K562 (cell line): Measurements from ENCODE around the gene ARHGEF3. TPM values are rescaled to one million over a fixed set of nuclear protein-coding genes. Genes with fewer than 3 reads are reported as not detected.

Experiments used
- CAMTA2 ChIP-seq: fragments of 250-450 bp; sonication (Bioruptor Pico); conservative IDR thresholded peaks from 2 replicates; pipeline ENCODE4 v1.5.1; 2022
- ILK ChIP-seq: fragments of 450-650 bp; IDR thresholded peaks from 2 replicates; pipeline ENCODE4 v1.6.1; 2016; ENCODE audit warnings: missing genetic modification characterization, low read depth, mild to moderate bottlenecking, missing compliant biosample characterization, moderate library complexity, borderline replicate concordance
- KLF10 ChIP-seq: fragments of 250-450 bp; sonication (Bioruptor Pico); IDR thresholded peaks from 2 replicates; pipeline ENCODE4 v1.6.1; 2021; ENCODE audit warnings: matching md5 sums
- MECOM ChIP-seq: fragments of 250-450 bp; sonication (Bioruptor Pico); IDR thresholded peaks from 2 replicates; pipeline ENCODE4 v1.8.0; 2022; ENCODE audit warnings: inconsistent platforms
- NFE2 ChIP-seq: IDR thresholded peaks from 2 replicates; pipeline ENCODE4 v1.6.1; 2014; ENCODE audit warnings: antibody characterized with exemption, low read depth
- NR2F6 ChIP-seq: fragments of 450-650 bp; formaldehyde crosslinking; IDR thresholded peaks from 2 replicates; pipeline ENCODE4 v1.4.0; 2020; ENCODE audit warnings: mild to moderate bottlenecking
- NR4A1 ChIP-seq, 2 experiments: fragments of 250-450 bp in 1 of 2; fragments of 450-650 bp in 1 of 2; sonication (Bioruptor Pico) in 1 of 2; IDR thresholded peaks; 2 replicates each; pipeline versions ENCODE4 v1.4.0 to v1.6.1; 2016 to 2020; ENCODE audit warnings: mild to moderate bottlenecking in 2 of 2, missing compliant biosample characterization in 1 of 2, missing genetic modification characterization in 1 of 2, moderate library complexity in 1 of 2
- PTTG1 ChIP-seq: fragments of 450-650 bp; IDR thresholded peaks from 2 replicates; pipeline ENCODE4 v1.6.1; 2016; ENCODE audit warnings: low read depth, mild to moderate bottlenecking, missing genetic modification characterization, missing compliant biosample characterization
- SIN3B ChIP-seq: fragments of 450-650 bp; IDR thresholded peaks from 2 replicates; pipeline ENCODE4 v1.6.1; 2017; ENCODE audit warnings: low read depth, mild to moderate bottlenecking, moderate library complexity
- SMC3 ChIP-seq: conservative IDR thresholded peaks from 2 replicates; pipeline ENCODE4 v1.6.1; 2011; ENCODE audit warnings: low read depth, low read length, improper control_type of control experiment; ENCODE audit not compliant: insufficient read depth
- ZNF766 ChIP-seq: fragments of 200-800 bp; sonication (Bioruptor generic); conservative IDR thresholded peaks from 2 replicates; pipeline ENCODE4 v1.6.1; 2016; ENCODE audit warnings: missing genetic modification characterization, missing compliant biosample characterization
- polyA plus RNA-seq, 8 experiments: library from polyadenylated mRNA; depleted of rRNA in 4 of 8; stranded (reverse) in 5 of 8; unstranded in 3 of 8; fragments of >200 nt; fragmentation: Nextera tagmentation in 2 of 8; fragmentation: Illumina TruSeq in 1 of 8; extraction: Ambion mirVana in 2 of 8; extraction: Trizol in 1 of 8; gene quantifications; 2 replicates each; pipeline versions ENCODE4 v1.2.1 to v1.2.3, GENCODE V29; 2011 to 2014; ENCODE audit warnings: inconsistent platforms in 1 of 8, missing spikeins in 1 of 8
- total RNA-seq, 7 experiments: library from RNA; depleted of rRNA in 6 of 7; stranded (reverse); fragments of >200 nt in 6 of 7; fragmentation: Illumina TruSeq in 2 of 7; extraction: Trizol in 2 of 7; gene quantifications; 2 replicates each; pipeline versions ENCODE4 v1.2.1 to v1.2.3, GENCODE V29; 2011 to 2021; ENCODE audit warnings: low replicate concordance in 1 of 7
- TF ChIP-seq, protein P1 (sequence below), 3 experiments: fragments of 200-800 bp in 1 of 3; sonication (Bioruptor generic) in 1 of 3; sonication (generic) in 1 of 3; formaldehyde crosslinking in 1 of 3; IDR thresholded peaks; 2 replicates each; pipeline versions ENCODE4 v1.6.1 to v1.8.0; 2016 to 2022; ENCODE audit warnings: mild to moderate bottlenecking in 2 of 3, missing compliant biosample characterization in 2 of 3, missing genetic modification characterization in 2 of 3, missing genetic modification reagents in 1 of 3
- TF ChIP-seq, protein P2 (sequence below), 2 experiments: fragments of 450-650 bp; conservative IDR thresholded peaks; 2 replicates each; pipeline ENCODE4 v1.6.1; 2017; ENCODE audit warnings: mild to moderate bottlenecking in 2 of 2, moderate library complexity in 2 of 2
- TF ChIP-seq, protein P3 (sequence below): IDR thresholded peaks from 3 replicates; pipeline ENCODE4 v1.6.1; 2011; ENCODE audit warnings: borderline replicate concordance, mild to moderate bottlenecking, moderate library complexity; ENCODE audit not compliant: insufficient read length; ENCODE audit errors: extremely low read depth
- TF ChIP-seq, protein P4 (sequence below): fragments of 250-450 bp; sonication (Bioruptor Pico); IDR thresholded peaks from 2 replicates; pipeline ENCODE4 v1.4.0; 2020

ARHGEF3 gene
- total and polyA plus RNA-seq, 9 of the 15 experiments (the other 6 are each of a cell fraction or from before 2014, with no cell fraction given): 0.77 to 2.7 (median 1.4) TPM

DNA sequence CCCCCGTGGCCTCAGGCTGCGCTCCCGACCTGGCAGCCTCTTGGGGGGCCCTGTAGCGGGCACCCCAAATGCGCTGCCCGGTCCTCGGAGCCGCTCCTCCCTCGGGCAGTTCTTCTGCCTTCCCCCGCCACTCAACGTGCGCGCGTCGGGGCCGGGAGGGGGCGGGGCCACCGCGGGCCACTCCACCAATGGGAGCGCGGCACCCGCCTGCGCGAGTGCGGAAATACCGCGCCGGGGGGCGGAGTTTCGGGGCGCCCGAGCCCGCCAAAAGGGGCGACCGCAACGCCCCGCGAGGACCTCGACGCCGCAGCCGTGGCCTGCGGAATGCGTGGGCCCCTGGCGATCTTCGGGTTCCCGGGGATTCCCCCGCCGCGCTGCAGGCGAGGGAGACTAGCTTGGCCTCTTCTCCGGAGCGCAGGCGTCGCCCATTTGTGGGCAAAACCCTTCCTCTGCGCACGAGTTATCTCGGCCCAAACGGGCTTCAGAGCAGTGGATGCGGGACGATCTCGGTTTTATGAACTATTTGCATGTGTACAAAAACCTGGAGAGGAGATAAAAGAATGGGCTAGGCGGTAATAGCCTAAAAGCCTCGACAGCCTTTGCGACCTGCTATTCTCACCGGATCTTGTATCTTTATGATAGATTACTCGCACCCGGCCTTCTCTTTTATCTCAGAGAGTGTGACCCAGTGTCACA lies 118.5 kb downstream of the ARHGEF3 start, which contains the start of gene TASOR (continued):
- TF ChIP-seq, protein P1, sequence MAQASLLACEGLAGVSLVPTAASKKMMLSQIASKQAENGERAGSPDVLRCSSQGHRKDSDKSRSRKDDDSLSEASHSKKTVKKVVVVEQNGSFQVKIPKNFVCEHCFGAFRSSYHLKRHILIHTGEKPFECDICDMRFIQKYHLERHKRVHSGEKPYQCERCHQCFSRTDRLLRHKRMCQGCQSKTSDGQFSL (CRISPR knock-in tag; IDR thresholded peaks at IDR 0.05): no peak
- TF ChIP-seq, protein P1 (tag; IDR thresholded peaks at IDR 0.05): no peak
- TF ChIP-seq, protein P2, sequence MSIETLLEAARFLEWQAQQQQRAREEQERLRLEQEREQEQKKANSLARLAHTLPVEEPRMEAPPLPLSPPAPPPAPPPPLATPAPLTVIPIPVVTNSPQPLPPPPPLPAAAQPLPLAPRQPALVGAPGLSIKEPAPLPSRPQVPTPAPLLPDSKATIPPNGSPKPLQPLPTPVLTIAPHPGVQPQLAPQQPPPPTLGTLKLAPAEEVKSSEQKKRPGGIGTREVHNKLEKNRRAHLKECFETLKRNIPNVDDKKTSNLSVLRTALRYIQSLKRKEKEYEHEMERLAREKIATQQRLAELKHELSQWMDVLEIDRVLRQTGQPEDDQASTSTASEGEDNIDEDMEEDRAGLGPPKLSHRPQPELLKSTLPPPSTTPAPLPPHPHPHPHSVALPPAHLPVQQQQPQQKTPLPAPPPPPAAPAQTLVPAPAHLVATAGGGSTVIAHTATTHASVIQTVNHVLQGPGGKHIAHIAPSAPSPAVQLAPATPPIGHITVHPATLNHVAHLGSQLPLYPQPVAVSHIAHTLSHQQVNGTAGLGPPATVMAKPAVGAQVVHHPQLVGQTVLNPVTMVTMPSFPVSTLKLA (conservative IDR thresholded peaks at IDR 0.05): no peak; a peak in 2 of 4 replicates
- TF ChIP-seq SIN3B (no peak), ZNF766 (CRISPR knock-in tag) (peak; percentile 63; the same call in 1 of the 2 replicates), PTTG1 (tag) (no peak), NR4A1 (CRISPR knock-in tag; IDR thresholded peaks at IDR 0.05) (no peak), NR4A1 (tag; IDR thresholded peaks at IDR 0.05) (0 out of 2 replicates have a peak, but pooled peaks have one; percentile 58), MECOM (CRISPR knock-in tag) (peak; percentile 32; the same call in 1 of the 2 replicates), SMC3 (no peak), NR2F6 (CRISPR knock-in tag) (no peak), KLF10 (CRISPR knock-in tag) (no peak), NFE2 (no peak), ILK (no peak), CAMTA2 (no peak)
- TF ChIP-seq, protein P3, sequence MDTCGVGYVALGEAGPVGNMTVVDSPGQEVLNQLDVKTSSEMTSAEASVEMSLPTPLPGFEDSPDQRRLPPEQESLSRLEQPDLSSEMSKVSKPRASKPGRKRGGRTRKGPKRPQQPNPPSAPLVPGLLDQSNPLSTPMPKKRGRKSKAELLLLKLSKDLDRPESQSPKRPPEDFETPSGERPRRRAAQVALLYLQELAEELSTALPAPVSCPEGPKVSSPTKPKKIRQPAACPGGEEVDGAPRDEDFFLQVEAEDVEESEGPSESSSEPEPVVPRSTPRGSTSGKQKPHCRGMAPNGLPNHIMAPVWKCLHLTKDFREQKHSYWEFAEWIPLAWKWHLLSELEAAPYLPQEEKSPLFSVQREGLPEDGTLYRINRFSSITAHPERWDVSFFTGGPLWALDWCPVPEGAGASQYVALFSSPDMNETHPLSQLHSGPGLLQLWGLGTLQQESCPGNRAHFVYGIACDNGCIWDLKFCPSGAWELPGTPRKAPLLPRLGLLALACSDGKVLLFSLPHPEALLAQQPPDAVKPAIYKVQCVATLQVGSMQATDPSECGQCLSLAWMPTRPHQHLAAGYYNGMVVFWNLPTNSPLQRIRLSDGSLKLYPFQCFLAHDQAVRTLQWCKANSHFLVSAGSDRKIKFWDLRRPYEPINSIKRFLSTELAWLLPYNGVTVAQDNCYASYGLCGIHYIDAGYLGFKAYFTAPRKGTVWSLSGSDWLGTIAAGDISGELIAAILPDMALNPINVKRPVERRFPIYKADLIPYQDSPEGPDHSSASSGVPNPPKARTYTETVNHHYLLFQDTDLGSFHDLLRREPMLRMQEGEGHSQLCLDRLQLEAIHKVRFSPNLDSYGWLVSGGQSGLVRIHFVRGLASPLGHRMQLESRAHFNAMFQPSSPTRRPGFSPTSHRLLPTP: no peak
- TF ChIP-seq, protein P4, sequence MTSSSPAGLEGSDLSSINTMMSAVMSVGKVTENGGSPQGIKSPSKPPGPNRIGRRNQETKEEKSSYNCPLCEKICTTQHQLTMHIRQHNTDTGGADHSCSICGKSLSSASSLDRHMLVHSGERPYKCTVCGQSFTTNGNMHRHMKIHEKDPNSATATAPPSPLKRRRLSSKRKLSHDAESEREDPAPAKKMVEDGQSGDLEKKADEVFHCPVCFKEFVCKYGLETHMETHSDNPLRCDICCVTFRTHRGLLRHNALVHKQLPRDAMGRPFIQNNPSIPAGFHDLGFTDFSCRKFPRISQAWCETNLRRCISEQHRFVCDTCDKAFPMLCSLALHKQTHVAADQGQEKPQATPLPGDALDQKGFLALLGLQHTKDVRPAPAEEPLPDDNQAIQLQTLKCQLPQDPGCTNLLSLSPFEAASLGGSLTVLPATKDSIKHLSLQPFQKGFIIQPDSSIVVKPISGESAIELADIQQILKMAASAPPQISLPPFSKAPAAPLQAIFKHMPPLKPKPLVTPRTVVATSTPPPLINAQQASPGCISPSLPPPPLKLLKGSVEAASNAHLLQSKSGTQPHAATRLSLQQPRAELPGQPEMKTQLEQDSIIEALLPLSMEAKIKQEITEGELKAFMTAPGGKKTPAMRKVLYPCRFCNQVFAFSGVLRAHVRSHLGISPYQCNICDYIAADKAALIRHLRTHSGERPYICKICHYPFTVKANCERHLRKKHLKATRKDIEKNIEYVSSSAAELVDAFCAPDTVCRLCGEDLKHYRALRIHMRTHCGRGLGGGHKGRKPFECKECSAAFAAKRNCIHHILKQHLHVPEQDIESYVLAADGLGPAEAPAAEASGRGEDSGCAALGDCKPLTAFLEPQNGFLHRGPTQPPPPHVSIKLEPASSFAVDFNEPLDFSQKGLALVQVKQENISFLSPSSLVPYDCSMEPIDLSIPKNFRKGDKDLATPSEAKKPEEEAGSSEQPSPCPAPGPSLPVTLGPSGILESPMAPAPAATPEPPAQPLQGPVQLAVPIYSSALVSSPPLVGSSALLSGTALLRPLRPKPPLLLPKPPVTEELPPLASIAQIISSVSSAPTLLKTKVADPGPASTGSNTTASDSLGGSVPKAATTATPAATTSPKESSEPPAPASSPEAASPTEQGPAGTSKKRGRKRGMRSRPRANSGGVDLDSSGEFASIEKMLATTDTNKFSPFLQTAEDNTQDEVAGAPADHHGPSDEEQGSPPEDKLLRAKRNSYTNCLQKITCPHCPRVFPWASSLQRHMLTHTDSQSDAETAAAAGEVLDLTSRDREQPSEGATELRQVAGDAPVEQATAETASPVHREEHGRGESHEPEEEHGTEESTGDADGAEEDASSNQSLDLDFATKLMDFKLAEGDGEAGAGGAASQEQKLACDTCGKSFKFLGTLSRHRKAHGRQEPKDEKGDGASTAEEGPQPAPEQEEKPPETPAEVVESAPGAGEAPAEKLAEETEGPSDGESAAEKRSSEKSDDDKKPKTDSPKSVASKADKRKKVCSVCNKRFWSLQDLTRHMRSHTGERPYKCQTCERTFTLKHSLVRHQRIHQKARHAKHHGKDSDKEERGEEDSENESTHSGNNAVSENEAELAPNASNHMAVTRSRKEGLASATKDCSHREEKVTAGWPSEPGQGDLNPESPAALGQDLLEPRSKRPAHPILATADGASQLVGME: no peak
